Measurements from ENCODE around the gene E2F4. TPM values are rescaled to one million over a fixed set of nuclear protein-coding genes. Genes with fewer than 3 reads are reported as not detected.

The E2F4 gene
- total and polyA plus RNA-seq, 10 of the 15 experiments (the other 5 are each of a cell fraction or from before 2014, with no cell fraction given): 11.7 to 132 (median 95.9) TPM

GRCh38 chr16:67200491-67200890 lies 8.5 kb downstream of the E2F4 start:
- no peaks in the 10 kb centered on the region for H3K79me2 ChIP-seq (ENCODE audit: control insufficient read depth, insufficient read depth, low read length)
- RAD21 ChIA-PET (ENCODE audit: unreplicated experiment): no interaction called here
- in situ Hi-C loops (cut with MboI) (no loop called here), intact Hi-C loops (cut with micrococcal nuclease; ENCODE audit: unreplicated experiment) (no loop called here)
- no peak for DNase-seq (ENCODE audit: low read depth, low spot score)
- no peaks in the 10 kb centered on the region for H3K27me3 ChIP-seq (replicated peaks in 1 of 2; ENCODE audit: control insufficient read depth in 2 of 2, insufficient read depth in 2 of 2, low read length in 1 of 2)
- no peaks in the 10 kb centered on the region for H3K4me1 ChIP-seq (ENCODE audit: control insufficient read depth, insufficient read depth, low read length)
- no peak overlapping the region for H3K9ac ChIP-seq (ENCODE audit: control insufficient read depth, insufficient read depth, low read length)
- peaks cover 4% of the 10 kb centered on the region; the same call in 1 of the 2 replicates for H4K20me1 ChIP-seq (ENCODE audit: control insufficient read depth, insufficient read depth)
- no peak overlapping the region for H3K4me3 ChIP-seq
- no peak overlapping the region for H3K4me2 ChIP-seq (ENCODE audit: control insufficient read depth, insufficient read depth)
- WGBS (ENCODE audit: insufficient coverage, insufficient replicate concordance, low lambda C conversion rate, missing lambda C conversion rate): 85% methylated on average over 8 of the region's 8 CpGs
- ATAC-seq: no peak
- no peak for FAIRE-seq
- POLR2A ChIA-PET: no interaction called here
- 0 out of 2 replicates have a peak, but pooled peaks have one; percentile 41 for TF ChIP-seq POLR2A (IDR thresholded peaks at IDR 0.05; ENCODE audit: low read depth, low read length)
- TF ChIP-seq, protein P1, sequence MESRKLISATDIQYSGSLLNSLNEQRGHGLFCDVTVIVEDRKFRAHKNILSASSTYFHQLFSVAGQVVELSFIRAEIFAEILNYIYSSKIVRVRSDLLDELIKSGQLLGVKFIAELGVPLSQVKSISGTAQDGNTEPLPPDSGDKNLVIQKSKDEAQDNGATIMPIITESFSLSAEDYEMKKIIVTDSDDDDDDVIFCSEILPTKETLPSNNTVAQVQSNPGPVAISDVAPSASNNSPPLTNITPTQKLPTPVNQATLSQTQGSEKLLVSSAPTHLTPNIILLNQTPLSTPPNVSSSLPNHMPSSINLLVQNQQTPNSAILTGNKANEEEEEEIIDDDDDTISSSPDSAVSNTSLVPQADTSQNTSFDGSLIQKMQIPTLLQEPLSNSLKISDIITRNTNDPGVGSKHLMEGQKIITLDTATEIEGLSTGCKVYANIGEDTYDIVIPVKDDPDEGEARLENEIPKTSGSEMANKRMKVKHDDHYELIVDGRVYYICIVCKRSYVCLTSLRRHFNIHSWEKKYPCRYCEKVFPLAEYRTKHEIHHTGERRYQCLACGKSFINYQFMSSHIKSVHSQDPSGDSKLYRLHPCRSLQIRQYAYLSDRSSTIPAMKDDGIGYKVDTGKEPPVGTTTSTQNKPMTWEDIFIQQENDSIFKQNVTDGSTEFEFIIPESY (IDR thresholded peaks at IDR 0.05): no peak
- H3K27ac ChIP-seq (ENCODE audit: control insufficient read depth, insufficient read depth): no peak overlapping the region
- no peak overlapping the region for H2AFZ ChIP-seq (ENCODE audit: control insufficient read depth, low read depth, low read length)
- peaks cover 14 to 51% of the 10 kb centered on the region in 2 experiments for H3K36me3 ChIP-seq (ENCODE audit: control insufficient read depth in 2 of 2, insufficient read depth in 2 of 2, low read length in 1 of 2)
- BruUV-seq (replicated peaks): no TSS peak
- SMC1A ChIA-PET (ENCODE audit: uncharacterized antibody, unreplicated experiment): no interaction called here
- H3K9me3 ChIP-seq (replicated peaks; ENCODE audit: control insufficient read depth, insufficient read depth, low read length): no peaks in the 10 kb centered on the region
- CTCF ChIA-PET: no interaction called here

DNA sequence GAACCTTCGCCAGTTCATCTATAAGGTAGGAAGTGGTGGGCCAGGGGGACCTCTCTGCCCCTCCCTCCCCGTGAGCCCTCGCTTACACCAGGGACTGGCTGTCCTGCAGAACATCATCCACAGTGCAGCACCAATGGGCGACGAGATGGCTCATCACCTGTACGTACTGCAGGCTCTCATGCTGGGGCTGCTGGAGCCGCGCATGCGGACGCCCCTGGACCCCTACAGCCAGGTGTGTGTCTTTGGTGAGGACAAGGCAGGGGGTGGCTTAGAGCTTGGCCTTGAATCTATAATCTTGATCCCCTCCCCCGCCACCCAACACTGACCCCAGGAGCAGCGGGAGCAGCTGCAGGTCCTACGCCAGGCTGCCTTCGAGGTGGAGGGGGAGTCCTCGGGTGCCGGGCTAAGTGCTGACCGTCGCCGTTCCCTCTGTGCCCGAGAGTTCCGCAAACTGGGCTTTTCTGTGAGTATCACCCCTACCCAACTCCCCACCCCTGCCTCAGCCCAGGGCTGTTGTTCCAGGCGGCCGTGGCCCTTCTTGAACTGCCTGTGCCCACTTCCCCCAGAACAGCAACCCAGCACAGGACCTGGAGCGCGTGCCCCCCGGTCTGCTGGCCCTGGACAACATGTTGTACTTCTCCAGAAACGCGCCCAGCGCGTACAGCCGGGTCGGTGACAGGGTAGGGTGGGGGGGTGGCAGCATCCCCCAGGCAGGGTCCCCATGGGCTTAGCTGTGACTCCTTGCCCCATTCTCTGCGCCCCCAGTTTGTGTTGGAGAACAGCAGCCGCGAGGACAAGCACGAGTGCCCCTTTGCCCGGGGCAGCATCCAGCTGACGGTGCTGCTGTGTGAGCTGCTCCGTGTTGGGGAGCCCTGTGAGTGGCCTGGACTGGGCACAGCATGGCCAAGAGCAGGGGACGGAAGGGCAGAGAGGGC lies 9.7 kb downstream of the E2F4 start:
- Histone ChIP-seq H3K27me3 (replicated peaks in 1 of 2; ENCODE audit: control insufficient read depth in 2 of 2, insufficient read depth in 2 of 2, low read length in 1 of 2) (no peaks in the 10 kb centered on the region), H3K36me3 (ENCODE audit: control insufficient read depth in 2 of 2, insufficient read depth in 2 of 2, low read length in 1 of 2) (peaks cover 13 to 40% of the 10 kb centered on the region in 2 experiments; a peak in 3 of 4 replicates), H3K9ac (ENCODE audit: control insufficient read depth, insufficient read depth, low read length) (no peak overlapping the region), H3K9me3 (replicated peaks; ENCODE audit: control insufficient read depth, insufficient read depth, low read length) (no peaks in the 10 kb centered on the region), H3K4me2 (ENCODE audit: control insufficient read depth, insufficient read depth) (no peak overlapping the region), H2AFZ (ENCODE audit: control insufficient read depth, low read depth, low read length) (no peak overlapping the region), H3K27ac (ENCODE audit: control insufficient read depth, insufficient read depth) (no peak overlapping the region), H3K79me2 (ENCODE audit: control insufficient read depth, insufficient read depth, low read length) (no peaks in the 10 kb centered on the region), H4K20me1 (ENCODE audit: control insufficient read depth, insufficient read depth) (no peaks in the 10 kb centered on the region), H3K4me1 (ENCODE audit: control insufficient read depth, insufficient read depth, low read length) (no peaks in the 10 kb centered on the region), H3K4me3 (no peak overlapping the region)
- SMC1A ChIA-PET (ENCODE audit: uncharacterized antibody, unreplicated experiment): no interaction called here
- intact Hi-C loops (cut with micrococcal nuclease; ENCODE audit: unreplicated experiment) (no loop called here), in situ Hi-C loops (cut with MboI) (no loop called here)
- DNase-seq (ENCODE audit: low read depth, low spot score) (no peak), ATAC-seq (no peak), FAIRE-seq (no peak)
- RAD21 ChIA-PET (ENCODE audit: unreplicated experiment): interaction anchor here (1.0 kb wide), 1 partner anchor 8 kb away, joined by 3 read pairs; no protein-coding TSS in a partner anchor
- no TSS peak for BruUV-seq (replicated peaks)
- POLR2A ChIA-PET: interaction anchor here (1.2 kb wide), 1 partner anchor 8 kb away, joined by 5 read pairs; no protein-coding TSS in a partner anchor
- CTCF ChIA-PET: no interaction called here
- TF ChIP-seq CBFB (IDR thresholded peaks at IDR 0.05; ENCODE audit: low read depth) (no peak), BHLHE40 (IDR thresholded peaks at IDR 0.05; ENCODE audit: borderline replicate concordance in 1 of 2, low read depth in 2 of 2, low read length in 1 of 2) (no peak), POLR2AphosphoS2 (IDR thresholded peaks at IDR 0.05; ENCODE audit: low read depth, low read length) (no peak), ZNF622 (IDR thresholded peaks at IDR 0.05) (no peak), RAD51 (IDR thresholded peaks at IDR 0.05) (no peak), PAX8 (IDR thresholded peaks at IDR 0.05) (no peak), BRCA1 (IDR thresholded peaks at IDR 0.05; ENCODE audit: low read depth, low read length) (no peak), BCLAF1 (IDR thresholded peaks at IDR 0.05) (no peak), RUNX3 (IDR thresholded peaks at IDR 0.05; ENCODE audit: low read length) (no peak)
- WGBS (ENCODE audit: insufficient coverage, insufficient replicate concordance, low lambda C conversion rate, missing lambda C conversion rate): 89% methylated on average over 40 of the region's 40 CpGs
